ENCODE results near the gene REV1.
"Not testable (repeated sequence)": the region's sequence is repeated elsewhere in the genome, so short reads cannot be mapped to it uniquely, and the experiment has no call there.

REV1 gene

DNA sequence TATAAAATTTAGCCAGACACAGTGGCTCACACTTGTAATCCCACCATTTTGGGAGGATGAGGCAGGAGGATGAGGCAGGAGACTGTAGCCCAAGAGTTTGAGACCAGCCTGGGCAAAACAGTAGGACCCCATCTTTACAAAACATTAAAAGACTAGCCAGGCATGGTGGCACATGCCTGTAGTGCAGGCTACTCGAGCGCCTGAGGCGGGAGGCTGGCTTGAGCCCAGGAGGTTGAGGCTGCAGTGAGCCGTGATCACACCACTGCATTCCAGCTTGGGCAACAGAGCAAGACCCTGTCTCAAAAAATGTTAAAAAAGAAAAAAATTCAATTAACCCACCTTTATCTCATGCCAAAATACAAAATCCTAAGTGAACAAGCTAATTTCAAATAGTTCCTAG lies 4.0 kb downstream of the REV1 start:
- Histone ChIP-seq H2AFZ (ENCODE audit: low read length, unreplicated experiment) (no peak overlapping the region), H3K4me3 (ENCODE audit: low read depth, low read length) (no peak overlapping the region), H3K4me1 (ENCODE audit: control insufficient read depth, insufficient read depth, low read length, unreplicated experiment) (peaks cover 13% of the 10 kb centered on the region), H3K27ac (ENCODE audit: low read depth, low read length) (no peak overlapping the region), H3K27me3 (ENCODE audit: insufficient read depth, low read length) (no peaks in the 10 kb centered on the region), H3K36me3 (ENCODE audit: insufficient read depth, low read length) (no peaks in the 10 kb centered on the region), H3K79me2 (ENCODE audit: control insufficient read depth, insufficient read depth, low read length, unreplicated experiment) (peaks cover 84% of the 10 kb centered on the region)

DNA sequence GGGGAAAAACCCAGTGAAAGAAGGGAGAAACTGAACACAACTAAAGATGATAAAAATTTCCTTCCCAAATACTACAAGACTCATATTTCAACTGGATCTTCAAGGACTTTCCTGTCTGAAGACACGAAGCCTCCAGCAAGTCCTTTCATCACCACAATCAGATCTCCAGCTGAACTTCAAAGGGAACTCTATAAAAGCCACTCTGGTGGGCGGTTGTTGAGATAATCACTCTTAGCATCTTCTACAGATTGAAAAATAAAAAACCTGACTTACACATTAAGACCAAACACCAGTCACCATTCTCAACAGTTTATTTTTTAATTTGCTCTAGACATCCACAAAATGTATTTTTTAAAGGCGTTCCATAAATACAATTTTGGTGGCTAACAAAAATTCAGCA lies 4.4 kb downstream of the REV1 start:
- H3K4me1 ChIP-seq (ENCODE audit: control insufficient read depth, insufficient read depth, low read length, unreplicated experiment) = peaks cover 13% of the 10 kb centered on the region
- no peak overlapping the region for H2AFZ ChIP-seq (ENCODE audit: low read length, unreplicated experiment)
- no peak overlapping the region for H3K4me3 ChIP-seq (ENCODE audit: low read depth, low read length)
- no peaks in the 10 kb centered on the region for H3K27me3 ChIP-seq (ENCODE audit: insufficient read depth, low read length)
- H3K27ac ChIP-seq (ENCODE audit: low read depth, low read length) = no peak overlapping the region
- no peaks in the 10 kb centered on the region for H3K36me3 ChIP-seq (ENCODE audit: insufficient read depth, low read length)
- peaks cover 88% of the 10 kb centered on the region for H3K79me2 ChIP-seq (ENCODE audit: control insufficient read depth, insufficient read depth, low read length, unreplicated experiment)

DNA sequence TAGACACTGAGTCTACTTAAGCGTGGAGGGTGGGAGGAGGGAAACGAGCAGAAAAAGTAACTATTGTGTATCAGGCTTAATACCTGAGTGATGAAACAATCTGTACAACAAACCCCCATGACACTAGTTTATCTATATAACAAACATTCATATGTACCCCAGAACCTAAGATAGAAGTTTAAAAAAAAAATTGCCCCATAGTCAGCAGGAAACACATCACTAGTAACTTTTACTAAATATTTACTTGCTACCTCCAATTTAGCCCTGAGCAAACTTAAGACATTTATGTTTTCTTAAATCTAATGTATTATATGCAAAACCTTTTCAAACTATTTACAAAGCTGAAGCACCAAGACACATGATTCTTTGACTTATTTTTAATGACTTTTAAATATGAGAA lies 5.6 kb downstream of the REV1 start:
- Histone ChIP-seq H3K4me3 (ENCODE audit: low read depth, low read length) (no peak overlapping the region), H3K4me1 (ENCODE audit: control insufficient read depth, insufficient read depth, low read length, unreplicated experiment) (peaks cover 18% of the 10 kb centered on the region), H2AFZ (ENCODE audit: low read length, unreplicated experiment) (no peak overlapping the region), H3K36me3 (ENCODE audit: insufficient read depth, low read length) (no peaks in the 10 kb centered on the region), H3K27ac (ENCODE audit: low read depth, low read length) (no peak overlapping the region), H3K79me2 (ENCODE audit: control insufficient read depth, insufficient read depth, low read length, unreplicated experiment) (peaks cover 95% of the 10 kb centered on the region), H3K27me3 (ENCODE audit: insufficient read depth, low read length) (no peaks in the 10 kb centered on the region)

DNA sequence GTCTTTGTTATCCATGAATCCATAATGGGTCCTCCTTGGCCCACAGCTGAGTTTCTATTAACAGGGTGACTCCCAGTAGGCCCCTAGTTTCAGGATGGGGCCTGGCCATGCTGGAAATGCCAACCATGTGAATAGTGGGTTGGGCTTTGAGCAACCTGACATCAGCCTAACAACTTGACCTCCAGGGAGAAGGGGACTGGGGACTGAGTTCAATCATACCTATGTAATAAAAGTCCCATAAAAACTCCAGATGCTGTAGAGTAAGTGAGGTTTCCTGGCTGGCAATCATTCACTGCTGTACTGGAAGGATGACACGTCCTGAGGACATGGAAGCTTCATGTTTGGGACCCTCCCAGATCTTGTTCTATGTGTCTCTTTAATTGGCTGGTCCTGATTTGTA lies 7.9 kb downstream of the REV1 start:
- H3K79me2 ChIP-seq (ENCODE audit: control insufficient read depth, insufficient read depth, low read length, unreplicated experiment) = peaks cover 94% of the 10 kb centered on the region
- H3K4me3 ChIP-seq (ENCODE audit: low read depth, low read length) = no peak overlapping the region
- H3K4me1 ChIP-seq (ENCODE audit: control insufficient read depth, insufficient read depth, low read length, unreplicated experiment) = peaks cover 7% of the 10 kb centered on the region
- H3K27ac ChIP-seq (ENCODE audit: low read depth, low read length) = no peak overlapping the region
- no peak overlapping the region for H2AFZ ChIP-seq (ENCODE audit: low read length, unreplicated experiment)
- no peaks in the 10 kb centered on the region for H3K27me3 ChIP-seq (ENCODE audit: insufficient read depth, low read length)
- H3K36me3 ChIP-seq (ENCODE audit: insufficient read depth, low read length) = no peaks in the 10 kb centered on the region

DNA sequence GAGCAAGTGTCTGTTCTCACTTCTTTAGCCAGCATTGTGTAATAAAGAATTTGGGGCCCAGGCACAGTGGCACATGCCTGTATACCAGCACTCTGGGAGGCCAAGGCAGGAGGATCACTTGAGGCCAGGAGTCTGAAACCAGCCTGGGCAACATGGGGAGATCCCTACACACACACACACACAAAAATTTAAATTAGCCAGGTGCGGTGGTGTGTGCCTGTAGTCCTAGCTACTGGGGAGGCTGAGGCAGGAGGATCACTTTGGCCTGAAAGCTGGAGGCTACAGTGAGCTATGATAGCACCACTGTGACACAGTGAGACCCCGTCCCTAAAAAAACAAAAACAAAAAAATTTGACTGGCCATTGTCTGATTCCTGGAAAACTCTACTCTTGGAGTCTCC lies 8.3 kb downstream of the REV1 start:
- Histone ChIP-seq H3K4me3 (ENCODE audit: low read depth, low read length) (no peak overlapping the region), H2AFZ (ENCODE audit: low read length, unreplicated experiment) (no peak overlapping the region), H3K27ac (ENCODE audit: low read depth, low read length) (no peak overlapping the region), H3K4me1 (ENCODE audit: control insufficient read depth, insufficient read depth, low read length, unreplicated experiment) (peaks cover 12% of the 10 kb centered on the region), H3K27me3 (ENCODE audit: insufficient read depth, low read length) (no peaks in the 10 kb centered on the region), H3K36me3 (ENCODE audit: insufficient read depth, low read length) (no peaks in the 10 kb centered on the region), H3K79me2 (ENCODE audit: control insufficient read depth, insufficient read depth, low read length, unreplicated experiment) (peaks cover 94% of the 10 kb centered on the region)

DNA sequence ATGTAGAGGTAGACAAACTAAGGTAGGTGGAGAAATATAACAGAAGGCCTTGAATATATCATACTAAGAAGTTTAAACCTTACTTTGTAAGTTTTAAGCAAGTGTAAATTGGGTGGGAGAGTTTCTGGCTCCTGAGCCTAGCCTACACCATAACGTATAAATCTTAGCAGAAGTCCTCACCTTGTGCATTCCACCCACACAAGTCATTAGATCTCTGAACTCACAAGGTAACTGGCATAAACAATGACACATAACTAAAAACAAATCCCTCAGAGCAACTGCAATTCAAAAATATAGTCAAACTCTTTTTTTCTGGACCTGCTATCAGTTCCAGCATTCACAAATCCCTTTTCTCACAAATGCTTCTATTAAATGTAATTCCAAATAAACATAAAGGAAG lies 9.4 kb downstream of the REV1 start:
- no peaks in the 10 kb centered on the region for H3K36me3 ChIP-seq (ENCODE audit: insufficient read depth, low read length)
- H3K27me3 ChIP-seq (ENCODE audit: insufficient read depth, low read length) = no peaks in the 10 kb centered on the region
- H2AFZ ChIP-seq (ENCODE audit: low read length, unreplicated experiment) = no peak overlapping the region
- no peak overlapping the region for H3K27ac ChIP-seq (ENCODE audit: low read depth, low read length)
- H3K4me3 ChIP-seq (ENCODE audit: low read depth, low read length) = no peak overlapping the region
- H3K4me1 ChIP-seq (ENCODE audit: control insufficient read depth, insufficient read depth, low read length, unreplicated experiment) = peaks cover 23% of the 10 kb centered on the region
- H3K79me2 ChIP-seq (ENCODE audit: control insufficient read depth, insufficient read depth, low read length, unreplicated experiment) = peaks cover 93% of the 10 kb centered on the region

DNA sequence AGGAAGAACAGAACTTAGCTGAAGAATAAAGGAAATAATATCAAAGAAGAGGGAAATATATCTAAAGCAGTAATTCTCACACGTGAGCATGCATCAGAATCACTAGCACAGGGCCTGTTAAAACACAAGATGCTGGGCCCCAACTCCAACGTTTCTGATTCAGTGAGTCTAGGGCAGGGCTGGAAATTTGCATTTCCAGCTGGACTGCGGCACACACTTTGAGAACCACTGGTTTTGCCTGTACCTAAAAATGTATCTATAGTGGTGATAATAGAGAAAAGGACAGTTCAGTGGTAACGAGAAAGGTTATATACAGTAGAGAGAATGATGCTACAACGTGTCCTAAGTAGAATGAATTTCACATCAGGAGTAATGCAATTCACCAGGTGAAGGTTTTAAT lies 11.2 kb downstream of the REV1 start:
- Histone ChIP-seq H3K4me1 (ENCODE audit: control insufficient read depth, insufficient read depth, low read length, unreplicated experiment) (peaks cover 35% of the 10 kb centered on the region), H3K36me3 (ENCODE audit: insufficient read depth, low read length) (no peaks in the 10 kb centered on the region), H3K27me3 (ENCODE audit: insufficient read depth, low read length) (no peaks in the 10 kb centered on the region), H3K4me3 (ENCODE audit: low read depth, low read length) (no peak overlapping the region), H3K27ac (ENCODE audit: low read depth, low read length) (no peak overlapping the region), H2AFZ (ENCODE audit: low read length, unreplicated experiment) (no peak overlapping the region), H3K79me2 (ENCODE audit: control insufficient read depth, insufficient read depth, low read length, unreplicated experiment) (peaks cover 95% of the 10 kb centered on the region)

DNA sequence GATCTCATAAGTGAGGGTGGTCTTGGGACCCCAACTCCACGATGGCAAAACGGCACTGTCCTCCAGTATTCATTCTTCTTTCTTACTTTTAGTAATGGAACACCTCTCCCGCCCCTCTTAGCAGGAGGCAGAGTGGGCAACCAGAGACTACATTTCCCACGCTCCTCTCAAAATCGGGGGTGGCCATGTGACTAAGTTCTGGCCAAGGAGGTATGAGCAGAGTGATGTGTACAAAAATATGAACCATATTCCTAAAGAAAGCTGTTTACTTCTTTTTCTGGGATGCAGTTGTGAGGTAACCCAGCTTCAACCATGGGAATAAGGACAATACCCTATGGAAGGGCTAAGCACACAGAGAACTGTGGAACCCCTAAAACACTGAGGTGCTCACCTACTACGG lies 12.8 kb downstream of the REV1 start:
- Histone ChIP-seq H3K4me1 (ENCODE audit: control insufficient read depth, insufficient read depth, low read length, unreplicated experiment) (peaks cover 35% of the 10 kb centered on the region), H3K27ac (ENCODE audit: low read depth, low read length) (no peak overlapping the region), H3K79me2 (ENCODE audit: control insufficient read depth, insufficient read depth, low read length, unreplicated experiment) (peaks cover 93% of the 10 kb centered on the region)

DNA sequence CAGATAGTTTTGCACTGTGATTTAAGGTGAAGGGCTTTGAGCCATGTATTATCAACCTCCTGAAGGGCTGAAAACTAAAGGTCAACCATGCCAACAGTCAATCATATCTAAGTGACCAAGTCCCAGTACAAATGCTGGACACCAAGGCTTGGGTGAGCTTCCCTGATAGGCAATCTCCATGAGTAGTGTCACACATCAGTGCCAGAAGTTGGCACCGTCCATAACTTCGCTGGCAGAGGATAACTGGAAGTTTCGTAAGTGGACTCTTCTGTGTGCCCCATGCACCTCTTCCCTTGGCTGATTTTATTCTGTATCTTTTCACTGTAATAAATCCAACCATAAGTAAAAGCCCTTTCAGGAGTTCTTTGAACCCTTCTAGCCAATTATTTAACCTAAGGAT lies 13.2 kb downstream of the REV1 start:
- Histone ChIP-seq H3K4me3 (ENCODE audit: low read depth, low read length) (no peak overlapping the region), H3K27ac (ENCODE audit: low read depth, low read length) (no peak overlapping the region), H3K79me2 (ENCODE audit: control insufficient read depth, insufficient read depth, low read length, unreplicated experiment) (peaks cover 92% of the 10 kb centered on the region), H3K4me1 (ENCODE audit: control insufficient read depth, insufficient read depth, low read length, unreplicated experiment) (peaks cover 35% of the 10 kb centered on the region), H2AFZ (ENCODE audit: low read length, unreplicated experiment) (no peak overlapping the region), H3K27me3 (ENCODE audit: insufficient read depth, low read length) (no peaks in the 10 kb centered on the region), H3K36me3 (ENCODE audit: insufficient read depth, low read length) (0 out of 2 replicates have a peak, but pooled peaks cover under 1% of the 10 kb centered on the region)

More for the DNA sequence above, 12.8 kb downstream of the REV1 start:
- H3K36me3 ChIP-seq (ENCODE audit: insufficient read depth, low read length) = no peaks in the 10 kb centered on the region
- no peaks in the 10 kb centered on the region for H3K27me3 ChIP-seq (ENCODE audit: insufficient read depth, low read length)
- H3K4me3 ChIP-seq (ENCODE audit: low read depth, low read length) = no peak overlapping the region
- no peak overlapping the region for H2AFZ ChIP-seq (ENCODE audit: low read length, unreplicated experiment)

DNA sequence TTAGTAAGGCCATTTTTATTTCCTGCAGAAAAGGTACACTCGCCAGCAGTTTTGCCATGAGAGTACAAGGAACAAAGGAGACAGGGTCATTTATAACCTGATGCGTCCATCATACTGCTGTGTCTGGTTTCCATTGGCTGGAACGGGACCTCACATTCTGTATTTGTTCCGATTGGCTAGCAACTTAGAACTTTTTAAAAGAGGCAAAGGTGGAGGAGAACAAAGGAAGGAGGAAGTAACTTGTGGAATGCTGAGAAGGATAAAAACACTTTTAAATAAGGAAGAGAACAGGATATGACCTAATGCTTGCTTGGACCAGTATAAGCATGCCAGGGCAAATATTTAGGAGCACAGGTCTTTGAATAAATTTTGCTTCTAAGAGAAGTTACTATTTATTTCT lies 14.7 kb downstream of the REV1 start:
- H3K27me3 ChIP-seq (ENCODE audit: insufficient read depth, low read length); H3K4me3 ChIP-seq (ENCODE audit: low read depth, low read length); H2AFZ ChIP-seq (ENCODE audit: low read length, unreplicated experiment); H3K36me3 ChIP-seq (ENCODE audit: insufficient read depth, low read length): not testable (repeated sequence)
- Histone ChIP-seq H3K79me2 (ENCODE audit: control insufficient read depth, insufficient read depth, low read length, unreplicated experiment) (peaks cover 94% of the 10 kb centered on the region), H3K27ac (ENCODE audit: low read depth, low read length) (peak overlapping the region; percentile 58), H3K4me1 (ENCODE audit: control insufficient read depth, insufficient read depth, low read length, unreplicated experiment) (peaks cover 30% of the 10 kb centered on the region)

DNA sequence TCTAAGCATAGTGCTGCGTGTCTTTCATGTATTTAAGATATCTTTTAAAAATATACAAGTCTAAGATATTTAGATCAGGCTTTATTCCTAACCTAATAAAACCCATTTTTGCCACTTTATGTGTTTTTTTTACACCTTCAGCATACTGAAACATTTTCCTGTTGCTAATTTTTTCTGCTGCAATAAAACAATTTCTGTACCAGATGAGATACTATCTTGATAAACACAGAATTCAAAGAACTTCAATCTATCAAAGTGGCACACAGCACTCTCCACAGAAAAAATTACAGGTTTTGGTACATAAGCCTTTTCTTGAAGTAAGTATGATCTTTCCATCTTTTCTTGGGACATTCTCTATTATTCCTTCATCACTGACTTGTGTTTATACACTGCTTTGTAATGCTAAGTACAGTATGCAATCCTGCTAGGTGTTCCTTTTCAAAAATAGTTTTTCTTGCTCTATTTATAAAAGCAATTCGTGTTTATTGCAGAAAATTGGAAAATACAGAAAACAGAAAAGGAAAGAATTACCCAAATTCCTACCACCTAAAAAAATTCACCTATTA lies 16.2 kb downstream of the REV1 start:
- Histone ChIP-seq H3K4me1 (ENCODE audit: control insufficient read depth, insufficient read depth, low read length, unreplicated experiment) (peaks cover 29% of the 10 kb centered on the region), H3K27ac (ENCODE audit: low read depth, low read length) (no peak overlapping the region), H3K27me3 (ENCODE audit: insufficient read depth, low read length) (no peaks in the 10 kb centered on the region), H3K4me3 (ENCODE audit: low read depth, low read length) (no peak overlapping the region), H3K36me3 (ENCODE audit: insufficient read depth, low read length) (0 out of 2 replicates have a peak, but pooled peaks cover 6% of the 10 kb centered on the region), H3K79me2 (ENCODE audit: control insufficient read depth, insufficient read depth, low read length, unreplicated experiment) (peaks cover 93% of the 10 kb centered on the region), H2AFZ (ENCODE audit: low read length, unreplicated experiment) (no peak overlapping the region)

Data from ACC112 (cell line).